RWPE1 (cell line): ENCODE measurements around the gene SFXN3.

ENCODE experiments used
- CTCF ChIA-PET: fragments of 350-600 bp; sonication (Branson Sonifier 250); formaldehyde crosslinking; extraction: SDS; loops from one replicate; lab custom pipeline; 2021; lab: Yijun Ruan, JAX
- POLR2A ChIA-PET: fragments of 400-600 bp; formaldehyde crosslinking; extraction: SDS; loops from one replicate; lab custom pipeline; 2020; ENCODE audit warnings: antibody characterized with exemption; ENCODE audit not compliant: low non-redundant PET; lab: Yijun Ruan, JAX
- DNase-seq: peaks from one replicate; pipeline ENCODE4 v3.0.0; 2012; ENCODE audit warnings: low spot score
- H3K27ac ChIP-seq: fragments of 450-650 bp; 2 replicates; pipeline ENCODE4 v1.5.1; 2017
- TF ChIP-seq, protein P1 (sequence below): fragments of 450-650 bp; conservative IDR thresholded peaks from 2 replicates; pipeline ENCODE4 v1.5.1; 2017; ENCODE audit warnings: low read depth, mild to moderate bottlenecking

The SFXN3 gene

DNA sequence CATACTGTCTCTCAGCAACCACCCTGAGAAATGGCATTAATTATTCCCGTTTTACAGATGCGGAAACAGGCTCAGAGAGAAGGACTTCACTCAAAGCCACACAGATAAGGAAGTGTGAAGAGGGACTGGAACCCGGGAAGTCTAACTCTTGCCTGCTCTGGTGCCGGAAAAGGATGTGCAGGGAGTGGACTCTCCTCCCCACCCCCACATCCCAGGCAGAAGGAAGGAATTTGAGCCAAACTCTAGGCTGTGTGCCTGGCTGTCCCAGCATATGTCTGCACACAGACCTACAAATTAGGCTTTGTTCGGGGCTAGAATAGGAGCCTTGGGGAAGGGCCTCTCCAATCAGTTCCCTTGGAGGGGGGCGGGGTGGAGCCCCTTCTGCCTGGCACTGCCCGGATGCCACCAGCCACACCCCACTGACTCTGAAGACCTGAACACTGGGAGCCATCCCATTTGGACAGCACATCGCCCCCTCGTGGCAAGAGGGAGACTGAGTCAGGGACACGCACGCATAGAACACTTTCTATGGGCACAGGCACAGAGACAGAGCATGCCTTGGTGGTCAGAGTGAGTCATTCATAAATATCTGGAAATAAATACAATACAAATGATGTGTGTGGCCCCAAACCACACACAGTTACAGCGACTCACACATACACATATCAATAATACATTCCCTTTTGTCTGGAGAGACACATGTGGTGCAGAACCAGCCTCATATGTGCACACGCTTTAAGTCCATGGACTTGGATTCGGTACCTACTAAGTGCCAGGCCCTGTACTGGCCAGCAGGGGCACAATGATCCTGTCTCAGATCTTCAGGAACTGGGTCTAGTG is 18.3 kb upstream of the SFXN3 start:
- peak; percentile 94 for DNase-seq
- ChIA-PET CTCF (interaction anchor here (0.6 to 2.2 kb wide), 8 partner anchors 10 to 477 kb away, joined by 3 to 11 read pairs (median 4); partner anchors contain the start of genes HIF1AN, LZTS2 and SLF2), POLR2A (no interaction called here)
- peak overlapping the region; percentile 54 for H3K27ac ChIP-seq
- TF ChIP-seq, protein P1, sequence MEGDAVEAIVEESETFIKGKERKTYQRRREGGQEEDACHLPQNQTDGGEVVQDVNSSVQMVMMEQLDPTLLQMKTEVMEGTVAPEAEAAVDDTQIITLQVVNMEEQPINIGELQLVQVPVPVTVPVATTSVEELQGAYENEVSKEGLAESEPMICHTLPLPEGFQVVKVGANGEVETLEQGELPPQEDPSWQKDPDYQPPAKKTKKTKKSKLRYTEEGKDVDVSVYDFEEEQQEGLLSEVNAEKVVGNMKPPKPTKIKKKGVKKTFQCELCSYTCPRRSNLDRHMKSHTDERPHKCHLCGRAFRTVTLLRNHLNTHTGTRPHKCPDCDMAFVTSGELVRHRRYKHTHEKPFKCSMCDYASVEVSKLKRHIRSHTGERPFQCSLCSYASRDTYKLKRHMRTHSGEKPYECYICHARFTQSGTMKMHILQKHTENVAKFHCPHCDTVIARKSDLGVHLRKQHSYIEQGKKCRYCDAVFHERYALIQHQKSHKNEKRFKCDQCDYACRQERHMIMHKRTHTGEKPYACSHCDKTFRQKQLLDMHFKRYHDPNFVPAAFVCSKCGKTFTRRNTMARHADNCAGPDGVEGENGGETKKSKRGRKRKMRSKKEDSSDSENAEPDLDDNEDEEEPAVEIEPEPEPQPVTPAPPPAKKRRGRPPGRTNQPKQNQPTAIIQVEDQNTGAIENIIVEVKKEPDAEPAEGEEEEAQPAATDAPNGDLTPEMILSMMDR = peak; percentile 87

DNA sequence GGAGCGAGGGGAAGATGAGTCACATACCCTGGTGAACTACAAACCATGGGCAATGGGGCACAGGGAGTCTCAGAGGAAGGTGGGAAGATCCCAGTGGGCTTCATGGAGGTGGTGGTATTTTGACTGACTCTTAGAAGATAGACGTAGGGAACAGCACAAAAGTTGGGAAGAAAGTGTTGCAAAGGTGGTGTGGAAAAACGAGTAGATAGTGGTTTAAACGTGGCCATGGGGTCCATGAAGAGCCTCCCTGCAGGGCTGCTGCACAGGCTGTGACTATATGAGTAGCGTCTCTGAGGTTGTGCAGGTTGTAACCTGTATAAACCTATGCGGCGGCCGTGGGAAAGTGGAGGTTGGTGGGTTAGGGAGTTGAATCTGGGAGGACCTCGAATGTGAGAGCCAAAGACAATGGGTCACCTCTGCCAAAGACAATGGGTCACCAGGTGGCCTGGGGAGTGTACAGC is 17.6 kb upstream of the SFXN3 start:
- POLR2A ChIA-PET = interaction anchor here (0.6 kb wide), 1 partner anchor 21 kb away, joined by 4 read pairs; no protein-coding TSS in a partner anchor
- TF ChIP-seq, protein P1 = no peak
- peak overlapping the region; percentile 54 for H3K27ac ChIP-seq
- DNase-seq = no peak
- CTCF ChIA-PET = interaction anchor here (0.6 to 3.7 kb wide), 11 partner anchors 11 to 505 kb away, joined by 3 to 57 read pairs (median 6); partner anchors contain the start of genes LZTS2, PDZD7 and SFXN3

DNA sequence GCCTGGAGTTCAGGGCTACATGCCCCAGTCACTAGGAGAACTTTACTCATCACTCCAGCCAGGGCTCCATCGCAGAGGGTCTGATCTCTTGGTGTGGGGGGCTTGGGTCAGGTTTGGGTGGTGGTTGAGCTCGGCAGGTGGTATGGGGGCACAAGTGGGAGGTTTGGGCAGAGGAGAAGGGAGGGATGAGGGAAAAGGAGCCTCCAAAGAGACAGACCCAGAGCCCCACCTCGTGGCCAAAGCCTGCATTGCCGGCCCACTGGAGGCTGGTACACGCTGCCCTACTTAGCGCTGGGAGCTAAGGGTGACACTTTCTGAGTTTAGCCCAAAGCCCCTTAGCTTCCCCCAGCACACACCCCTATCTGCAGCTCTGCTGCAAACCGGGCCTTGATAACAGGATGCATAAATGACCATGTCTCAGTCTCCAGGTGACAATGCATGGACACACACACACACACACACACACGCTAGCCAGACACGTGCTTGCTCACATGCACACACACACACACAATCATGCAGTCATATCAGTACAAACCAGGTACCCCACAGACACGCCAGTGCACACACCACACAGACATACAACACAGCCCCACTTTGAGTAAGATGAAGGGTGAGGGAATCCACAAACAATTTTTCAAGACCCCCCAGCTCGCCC is 16.7 kb upstream of the SFXN3 start:
- peak overlapping the region; percentile 28; the same call in 1 of the 2 replicates for H3K27ac ChIP-seq
- DNase-seq = peak; percentile 69
- TF ChIP-seq, protein P1 = peak; percentile 86
- ChIA-PET CTCF (interaction anchor here (0.5 to 3.7 kb wide), 28 partner anchors 12 to 835 kb away, joined by 3 to 57 read pairs (median 4); partner anchors contain the start of genes LZTS2, PDZD7 and SFXN3), POLR2A (no interaction called here)

DNA sequence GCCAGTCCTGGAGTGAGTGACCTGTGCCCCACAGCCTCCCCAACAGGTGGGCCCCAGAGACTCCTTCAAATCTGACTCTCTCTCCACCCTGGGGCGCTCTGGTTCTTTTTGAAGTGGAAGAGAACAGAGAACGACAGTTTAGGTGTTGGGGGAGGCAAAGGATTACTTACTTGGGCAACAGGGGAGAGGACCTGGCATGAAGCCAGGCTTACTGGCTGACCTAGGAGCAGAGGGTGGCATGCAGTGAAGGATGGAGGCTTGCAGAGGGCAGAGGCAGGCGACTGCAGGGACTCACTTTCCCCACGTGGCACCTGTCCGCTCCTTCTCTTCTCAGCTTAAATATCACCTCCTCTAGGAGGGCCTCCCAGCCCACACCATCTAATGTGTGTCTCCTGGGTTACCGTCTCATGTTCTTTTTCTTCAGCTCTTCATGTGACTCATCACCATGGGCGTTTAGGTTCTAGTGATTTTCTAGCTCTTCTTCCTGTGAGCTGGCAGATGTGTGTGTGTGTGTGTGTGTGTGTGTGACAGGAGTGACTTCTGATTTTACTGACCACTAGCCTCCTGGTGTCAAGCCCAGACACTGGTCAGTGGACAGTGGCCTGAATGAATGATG is 16.0 kb upstream of the SFXN3 start:
- CTCF ChIA-PET = interaction anchor here (0.5 to 3.7 kb wide), 26 partner anchors 12 to 836 kb away, joined by 3 to 57 read pairs (median 4); partner anchors contain the start of gene LZTS2
- peak; percentile 81 for DNase-seq
- TF ChIP-seq, protein P1 = no peak
- POLR2A ChIA-PET = no interaction called here
- peak overlapping the region; percentile 28 for H3K27ac ChIP-seq

DNA sequence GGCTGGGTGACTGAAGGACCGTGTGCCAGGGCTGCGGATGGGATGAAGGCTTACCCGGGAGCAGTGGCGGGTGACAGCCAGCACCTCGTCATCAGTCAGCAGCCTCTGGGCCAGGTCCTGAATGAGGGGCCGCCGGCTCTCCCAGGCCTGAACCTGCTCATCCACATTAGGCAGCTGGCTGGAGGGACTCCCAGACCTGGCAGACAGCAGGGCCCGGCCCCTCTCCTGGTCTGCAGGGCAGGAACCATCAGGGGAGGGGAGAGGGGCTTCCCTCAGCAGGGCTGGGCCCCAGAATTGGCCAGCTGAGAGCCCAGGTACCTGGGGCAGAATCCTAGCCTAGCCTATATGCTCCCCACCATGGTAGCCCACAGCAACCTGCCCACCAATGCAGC is 15.5 kb upstream of the SFXN3 start:
- TF ChIP-seq, protein P1 = no peak
- DNase-seq = no peak
- ChIA-PET POLR2A (no interaction called here), CTCF (interaction anchor here (0.7 to 3.7 kb wide), 7 partner anchors 11 to 81 kb away, joined by 3 to 57 read pairs (median 7); partner anchors contain the start of gene LZTS2)
- peak overlapping the region; percentile 28 for H3K27ac ChIP-seq

DNA sequence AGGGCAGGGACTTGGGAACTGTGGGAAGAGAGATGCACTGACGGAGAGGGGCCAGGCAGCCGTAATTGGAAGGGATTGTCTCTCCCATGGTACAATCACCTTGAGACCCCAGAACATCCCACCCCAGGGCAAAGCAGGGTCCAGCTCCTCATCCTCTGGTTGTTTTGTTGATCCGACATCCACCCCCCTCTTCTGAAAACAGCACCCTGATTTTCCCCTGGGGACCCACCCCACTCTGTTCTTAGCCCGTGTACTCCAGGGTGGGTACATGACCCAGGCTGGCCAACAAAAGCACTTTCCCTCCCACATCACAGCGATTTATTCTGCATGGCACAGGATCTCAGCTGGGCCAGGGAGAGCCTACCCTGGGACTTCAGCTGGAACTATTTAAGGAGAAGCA is 14.2 kb upstream of the SFXN3 start:
- ChIA-PET POLR2A (no interaction called here), CTCF (interaction anchor here (0.7 to 3.7 kb wide), 7 partner anchors 14 to 49 kb away, joined by 3 to 48 read pairs (median 5); partner anchors contain the start of genes LZTS2, PDZD7 and SFXN3)
- no peak overlapping the region for H3K27ac ChIP-seq
- DNase-seq = no peak
- TF ChIP-seq, protein P1 = no peak
